Measurements from ENCODE around the gene IFI27L1. TPM values are rescaled to one million over a fixed set of nuclear protein-coding genes. Genes with fewer than 3 reads are reported as not detected.

The IFI27L1 gene
- total and polyA plus RNA-seq, 2 experiments from 2014 or later = 9.7 to 28.6 TPM

DNA sequence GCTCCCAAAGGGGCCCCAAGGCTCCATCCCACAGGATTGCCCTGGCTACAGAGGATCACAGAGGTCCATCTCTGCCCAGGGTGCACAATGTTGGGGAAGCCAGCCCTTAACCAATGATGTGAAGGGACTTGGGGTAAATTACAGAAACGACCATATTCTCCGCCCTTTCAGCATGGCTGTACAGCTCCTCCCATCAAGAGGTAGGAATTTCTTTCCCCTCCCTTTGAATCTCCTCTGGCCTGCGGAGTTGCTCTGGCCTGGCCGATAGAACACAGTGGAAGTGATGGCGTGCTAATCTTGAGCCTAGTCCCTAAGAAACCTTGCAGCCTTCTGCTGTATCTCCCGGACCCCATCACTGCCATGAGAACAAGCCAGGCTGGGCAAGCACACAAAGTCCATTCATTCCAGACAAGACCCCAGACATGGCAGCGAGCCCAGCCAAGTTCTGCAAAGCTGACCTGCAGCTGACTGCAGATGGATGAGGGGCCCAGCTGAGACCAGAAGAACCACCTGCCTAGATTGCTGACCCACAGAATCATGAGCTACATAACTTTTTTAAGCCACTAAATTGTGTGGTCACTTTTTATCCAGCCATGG, 22.5 kb downstream of the IFI27L1 start:
- H3K79me2 ChIP-seq (replicated peaks; ENCODE audit: insufficient read depth) = no peaks in the 10 kb centered on the region
- no peaks in the 10 kb centered on the region for H3K27me3 ChIP-seq (ENCODE audit: insufficient read depth)
- ATAC-seq (no peak; the same call in 2 of the 3 replicates), DNase-seq (ENCODE audit: low spot score) (no peak)
- no peak overlapping the region for H3K4me2 ChIP-seq
- H3F3A ChIP-seq (replicated peaks; ENCODE audit: low read depth) = no peaks in the 10 kb centered on the region
- no peaks in the 10 kb centered on the region; the same call in 2 of the 3 replicates for H3K9me3 Mint-ChIP-seq
- H4K20me1 ChIP-seq (replicated peaks; ENCODE audit: insufficient read depth) = no peaks in the 10 kb centered on the region
- no peak overlapping the region for H3K27ac ChIP-seq (ENCODE audit: low read depth)
- H3K36me3 Mint-ChIP-seq (ENCODE audit: low read depth) = no peaks in the 10 kb centered on the region; the same call in 2 of the 3 replicates
- peaks cover 4% of the 10 kb centered on the region for H3K27me3 Mint-ChIP-seq (ENCODE audit: insufficient read depth, low read depth, poor library complexity)
- no peak overlapping the region for H2AFZ ChIP-seq
- H3K27ac Mint-ChIP-seq = no peak overlapping the region
- TF ChIP-seq, protein P1, sequence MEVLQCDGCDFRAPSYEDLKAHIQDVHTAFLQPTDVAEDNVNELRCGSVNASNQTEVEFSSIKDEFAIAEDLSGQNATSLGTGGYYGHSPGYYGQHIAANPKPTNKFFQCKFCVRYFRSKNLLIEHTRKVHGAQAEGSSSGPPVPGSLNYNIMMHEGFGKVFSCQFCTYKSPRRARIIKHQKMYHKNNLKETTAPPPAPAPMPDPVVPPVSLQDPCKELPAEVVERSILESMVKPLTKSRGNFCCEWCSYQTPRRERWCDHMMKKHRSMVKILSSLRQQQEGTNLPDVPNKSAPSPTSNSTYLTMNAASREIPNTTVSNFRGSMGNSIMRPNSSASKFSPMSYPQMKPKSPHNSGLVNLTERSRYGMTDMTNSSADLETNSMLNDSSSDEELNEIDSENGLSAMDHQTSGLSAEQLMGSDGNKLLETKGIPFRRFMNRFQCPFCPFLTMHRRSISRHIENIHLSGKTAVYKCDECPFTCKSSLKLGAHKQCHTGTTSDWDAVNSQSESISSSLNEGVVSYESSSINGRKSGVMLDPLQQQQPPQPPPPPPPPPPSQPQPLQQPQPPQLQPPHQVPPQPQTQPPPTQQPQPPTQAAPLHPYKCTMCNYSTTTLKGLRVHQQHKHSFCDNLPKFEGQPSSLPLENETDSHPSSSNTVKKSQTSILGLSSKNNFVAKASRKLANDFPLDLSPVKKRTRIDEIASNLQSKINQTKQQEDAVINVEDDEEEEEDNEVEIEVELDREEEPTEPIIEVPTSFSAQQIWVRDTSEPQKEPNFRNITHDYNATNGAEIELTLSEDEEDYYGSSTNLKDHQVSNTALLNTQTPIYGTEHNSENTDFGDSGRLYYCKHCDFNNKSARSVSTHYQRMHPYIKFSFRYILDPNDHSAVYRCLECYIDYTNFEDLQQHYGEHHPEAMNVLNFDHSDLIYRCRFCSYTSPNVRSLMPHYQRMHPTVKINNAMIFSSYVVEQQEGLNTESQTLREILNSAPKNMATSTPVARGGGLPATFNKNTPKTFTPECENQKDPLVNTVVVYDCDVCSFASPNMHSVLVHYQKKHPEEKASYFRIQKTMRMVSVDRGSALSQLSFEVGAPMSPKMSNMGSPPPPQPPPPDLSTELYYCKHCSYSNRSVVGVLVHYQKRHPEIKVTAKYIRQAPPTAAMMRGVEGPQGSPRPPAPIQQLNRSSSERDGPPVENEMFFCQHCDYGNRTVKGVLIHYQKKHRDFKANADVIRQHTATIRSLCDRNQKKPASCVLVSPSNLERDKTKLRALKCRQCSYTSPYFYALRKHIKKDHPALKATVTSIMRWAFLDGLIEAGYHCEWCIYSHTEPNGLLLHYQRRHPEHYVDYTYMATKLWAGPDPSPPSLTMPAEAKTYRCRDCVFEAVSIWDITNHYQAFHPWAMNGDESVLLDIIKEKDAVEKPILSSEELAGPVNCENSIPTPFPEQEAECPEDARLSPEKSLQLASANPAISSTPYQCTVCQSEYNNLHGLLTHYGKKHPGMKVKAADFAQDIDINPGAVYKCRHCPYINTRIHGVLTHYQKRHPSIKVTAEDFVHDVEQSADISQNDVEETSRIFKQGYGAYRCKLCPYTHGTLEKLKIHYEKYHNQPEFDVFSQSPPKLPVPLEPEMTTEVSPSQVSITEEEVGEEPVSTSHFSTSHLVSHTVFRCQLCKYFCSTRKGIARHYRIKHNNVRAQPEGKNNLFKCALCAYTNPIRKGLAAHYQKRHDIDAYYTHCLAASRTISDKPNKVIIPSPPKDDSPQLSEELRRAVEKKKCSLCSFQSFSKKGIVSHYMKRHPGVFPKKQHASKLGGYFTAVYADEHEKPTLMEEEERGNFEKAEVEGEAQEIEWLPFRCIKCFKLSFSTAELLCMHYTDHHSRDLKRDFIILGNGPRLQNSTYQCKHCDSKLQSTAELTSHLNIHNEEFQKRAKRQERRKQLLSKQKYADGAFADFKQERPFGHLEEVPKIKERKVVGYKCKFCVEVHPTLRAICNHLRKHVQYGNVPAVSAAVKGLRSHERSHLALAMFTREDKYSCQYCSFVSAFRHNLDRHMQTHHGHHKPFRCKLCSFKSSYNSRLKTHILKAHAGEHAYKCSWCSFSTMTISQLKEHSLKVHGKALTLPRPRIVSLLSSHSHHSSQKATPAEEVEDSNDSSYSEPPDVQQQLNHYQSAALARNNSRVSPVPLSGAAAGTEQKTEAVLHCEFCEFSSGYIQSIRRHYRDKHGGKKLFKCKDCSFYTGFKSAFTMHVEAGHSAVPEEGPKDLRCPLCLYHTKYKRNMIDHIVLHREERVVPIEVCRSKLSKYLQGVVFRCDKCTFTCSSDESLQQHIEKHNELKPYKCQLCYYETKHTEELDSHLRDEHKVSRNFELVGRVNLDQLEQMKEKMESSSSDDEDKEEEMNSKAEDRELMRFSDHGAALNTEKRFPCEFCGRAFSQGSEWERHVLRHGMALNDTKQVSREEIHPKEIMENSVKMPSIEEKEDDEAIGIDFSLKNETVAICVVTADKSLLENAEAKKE (CRISPR knock-in tag; IDR thresholded peaks at IDR 0.05) = no peak
- TF ChIP-seq JUNB (IDR thresholded peaks at IDR 0.05; ENCODE audit: unreplicated experiment) = peak; percentile 55
- peaks cover 2% of the 10 kb centered on the region; the same call in 1 of the 3 replicates for H3K4me1 Mint-ChIP-seq
- H3K36me3 ChIP-seq (ENCODE audit: insufficient read depth) = no peaks in the 10 kb centered on the region
- no peak overlapping the region for H3K4me3 Mint-ChIP-seq
- H3K4me1 ChIP-seq (ENCODE audit: insufficient read depth) = no peaks in the 10 kb centered on the region
- no peak overlapping the region for H3K4me3 ChIP-seq
- H3K9me2 ChIP-seq (ENCODE audit: insufficient read depth) = no peaks in the 10 kb centered on the region

DNA sequence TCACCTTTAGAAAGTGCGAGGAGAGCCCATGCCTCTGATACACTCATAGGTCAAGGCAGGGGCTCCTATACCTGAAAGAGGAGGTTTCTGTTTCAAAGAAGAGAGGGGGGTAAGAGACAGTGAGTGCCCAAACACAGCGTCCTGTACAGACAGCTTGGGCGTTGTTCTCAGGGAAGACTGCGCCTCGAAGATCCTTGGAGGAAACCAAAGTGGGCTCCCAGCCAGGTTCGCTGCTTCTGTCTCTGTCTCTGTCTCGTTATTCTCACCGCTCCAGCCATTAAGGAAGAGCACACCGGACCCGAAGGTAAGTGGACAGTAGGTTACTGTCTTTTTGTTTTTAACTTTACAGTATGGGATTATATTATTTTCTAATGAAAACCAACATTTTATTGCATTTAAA, 23.6 kb downstream of the IFI27L1 start:
- Mint-ChIP-seq H3K4me1 (peaks cover 5% of the 10 kb centered on the region), H3K9me3 (no peaks in the 10 kb centered on the region), H3K4me3 (no peak overlapping the region), H3K27ac (no peak overlapping the region), H3K36me3 (ENCODE audit: low read depth) (no peaks in the 10 kb centered on the region; the same call in 2 of the 3 replicates), H3K27me3 (ENCODE audit: insufficient read depth, low read depth, poor library complexity) (no peaks in the 10 kb centered on the region)
- no peak overlapping the region for H3K4me3 ChIP-seq
- H4K20me1 ChIP-seq (replicated peaks; ENCODE audit: insufficient read depth) = no peaks in the 10 kb centered on the region
- no peak overlapping the region for H2AFZ ChIP-seq
- no peaks in the 10 kb centered on the region for H3K9me2 ChIP-seq (ENCODE audit: insufficient read depth)
- ATAC-seq (no peak), DNase-seq (ENCODE audit: low spot score) (no peak)
- no peak overlapping the region for H3K4me2 ChIP-seq
- no peak overlapping the region for H3K27ac ChIP-seq (ENCODE audit: low read depth)
- no peaks in the 10 kb centered on the region for H3K36me3 ChIP-seq (ENCODE audit: insufficient read depth)
- H3K27me3 ChIP-seq (ENCODE audit: insufficient read depth) = no peaks in the 10 kb centered on the region
- H3K4me1 ChIP-seq (ENCODE audit: insufficient read depth) = no peaks in the 10 kb centered on the region
- H3F3A ChIP-seq (replicated peaks; ENCODE audit: low read depth) = no peaks in the 10 kb centered on the region
- H3K79me2 ChIP-seq (replicated peaks; ENCODE audit: insufficient read depth) = no peaks in the 10 kb centered on the region
- no peak for TF ChIP-seq JUNB (IDR thresholded peaks at IDR 0.05; ENCODE audit: unreplicated experiment)
- TF ChIP-seq, protein P1 (CRISPR knock-in tag; IDR thresholded peaks at IDR 0.05) = no peak
- TF ChIP-seq STAT1 (IDR thresholded peaks at IDR 0.05; ENCODE audit: unreplicated experiment) = no peak
- TF ChIP-seq EZH2 (IDR thresholded peaks at IDR 0.05; ENCODE audit: low read depth, unreplicated experiment) = no peak

Measured in GM23338 (cell line).